ENCODE measurements around the gene BLOC1S6. TPM values are rescaled to one million over a fixed set of nuclear protein-coding genes. Genes with fewer than 3 reads are reported as not detected.

BLOC1S6 gene
- total RNA-seq, 1 donor from 2014 or later: 54.4 TPM

GRCh38 chr15:45657254-45657653 lies 70.1 kb downstream of the BLOC1S6 start:
- TF ChIP-seq, protein P1, sequence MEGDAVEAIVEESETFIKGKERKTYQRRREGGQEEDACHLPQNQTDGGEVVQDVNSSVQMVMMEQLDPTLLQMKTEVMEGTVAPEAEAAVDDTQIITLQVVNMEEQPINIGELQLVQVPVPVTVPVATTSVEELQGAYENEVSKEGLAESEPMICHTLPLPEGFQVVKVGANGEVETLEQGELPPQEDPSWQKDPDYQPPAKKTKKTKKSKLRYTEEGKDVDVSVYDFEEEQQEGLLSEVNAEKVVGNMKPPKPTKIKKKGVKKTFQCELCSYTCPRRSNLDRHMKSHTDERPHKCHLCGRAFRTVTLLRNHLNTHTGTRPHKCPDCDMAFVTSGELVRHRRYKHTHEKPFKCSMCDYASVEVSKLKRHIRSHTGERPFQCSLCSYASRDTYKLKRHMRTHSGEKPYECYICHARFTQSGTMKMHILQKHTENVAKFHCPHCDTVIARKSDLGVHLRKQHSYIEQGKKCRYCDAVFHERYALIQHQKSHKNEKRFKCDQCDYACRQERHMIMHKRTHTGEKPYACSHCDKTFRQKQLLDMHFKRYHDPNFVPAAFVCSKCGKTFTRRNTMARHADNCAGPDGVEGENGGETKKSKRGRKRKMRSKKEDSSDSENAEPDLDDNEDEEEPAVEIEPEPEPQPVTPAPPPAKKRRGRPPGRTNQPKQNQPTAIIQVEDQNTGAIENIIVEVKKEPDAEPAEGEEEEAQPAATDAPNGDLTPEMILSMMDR (conservative IDR thresholded peaks at IDR 0.05): no peak
- no peak for DNase-seq (ENCODE audit: low read depth, low spot score)
- H3K36me3 Mint-ChIP-seq (ENCODE audit: low read depth): no peaks in the 10 kb centered on the region

GRCh38 chr15:45657764-45658545 lies 70.8 kb downstream of the BLOC1S6 start:
- TF ChIP-seq, protein P1 (conservative IDR thresholded peaks at IDR 0.05): no peak
- H3K27me3 Mint-ChIP-seq (ENCODE audit: low read depth): no peaks in the 10 kb centered on the region
- H3K4me3 Mint-ChIP-seq: no peak overlapping the region
- DNase-seq (ENCODE audit: low read depth, low spot score): no peak
- peaks cover 25% of the 10 kb centered on the region for H3K4me1 Mint-ChIP-seq
- no peaks in the 10 kb centered on the region for H3K9me3 Mint-ChIP-seq
- no peak overlapping the region for H3K27ac Mint-ChIP-seq (ENCODE audit: unreplicated experiment)
- no peaks in the 10 kb centered on the region for H3K36me3 Mint-ChIP-seq (ENCODE audit: low read depth)

More at GRCh38 chr15:45657254-45657653, 70.1 kb downstream of the BLOC1S6 start:
- Mint-ChIP-seq H3K27me3 (ENCODE audit: low read depth) (no peaks in the 10 kb centered on the region), H3K4me3 (no peak overlapping the region), H3K27ac (ENCODE audit: unreplicated experiment) (no peak overlapping the region), H3K4me1 (peaks cover 25% of the 10 kb centered on the region), H3K9me3 (no peaks in the 10 kb centered on the region)

Other genes with a start within 250 kb of the BLOC1S6 start
- gene GATM, start 208.8 kb upstream of the BLOC1S6 start, total RNA-seq: 9.7 and 10.7 TPM in 2 replicates
- 2.7 TPM in 2 replicates for gene SLC30A4, start 64.6 kb upstream of the BLOC1S6 start, total RNA-seq
- 0.43 TPM in 1 of 2 replicates, not detected in the other for gene SQOR, start 47.6 kb downstream of the BLOC1S6 start, total RNA-seq

All from neural crest cell (in vitro differentiated cells).